Mucosa of descending colon (tissue), 3 donors: ENCODE measurements around the gene ZMIZ1. TPM values are rescaled to one million over a fixed set of nuclear protein-coding genes. Genes with fewer than 3 reads are reported as not detected.

Experiments
- ATAC-seq: fragments of 200-7000 bp; cut with Tn5 transposase; one replicate; pipeline ENCODE4 v1.9.1; 2020; ENCODE audit warnings: mild to moderate bottlenecking, moderate library complexity
- DNase-seq, 3 donors: peaks; one replicate each; pipeline ENCODE4 v3.0.0-alpha.2; 2020
- H3K36me3 ChIP-seq: fragments of 200-600 bp; one replicate; pipeline ENCODE4 v1.8.0; 2021; ENCODE audit warnings: low read depth, mild to moderate bottlenecking
- H3K4me1 ChIP-seq: fragments of 200-600 bp; one replicate; pipeline ENCODE4 v1.8.0; 2021; ENCODE audit warnings: low read depth, mild to moderate bottlenecking
- H3K4me3 ChIP-seq: fragments of 200-600 bp; one replicate; pipeline ENCODE4 v1.8.0; 2021; ENCODE audit warnings: mild to moderate bottlenecking
- H3K9me3 ChIP-seq: fragments of 200-600 bp; one replicate; pipeline ENCODE4 v1.8.0; 2021; ENCODE audit warnings: mild to moderate bottlenecking
- CTCF ChIP-seq: fragments of 200-600 bp; IDR thresholded peaks from one replicate; pipeline ENCODE4 v1.8.0; 2022; ENCODE audit warnings: antibody characterized with exemption, mild to moderate bottlenecking
- intact Hi-C, 2 donors: fragments of 100-400 bp; cut with DNase I in 1 of 2; cut with micrococcal nuclease in 1 of 2; formaldehyde crosslinking; loops; one replicate each; pipeline versions ENCODE4 v1.11.0 to v1.11.1; 2022; cut with DNase I, micrococcal nuclease
- total RNA-seq, 3 donors: library from RNA; stranded (reverse); fragmentation: NEBNext Ultra II Directional in 2 of 3; extraction: Animal tissue kit (Norgen Biotek cat#: 25700) in 2 of 3; gene quantifications; one replicate each; pipeline versions ENCODE4 v1.2.1 to v1.2.4, GENCODE V29; 2021 to 2023
- donor health status: DM: no; HTN: no; CAD: no; lungs with moderate emphysema.
- donor health status: DM: no; HTN: no; CAD: no.
- donor health status: DM: no; HTN: yes; CAD: no.

ZMIZ1 gene
- total RNA-seq, 3 donors from 2014 or later, result 61.4 to 103 (median 89.1) TPM

- H3K9me3 ChIP-seq, result no peaks in the 10 kb centered on the region
- ATAC-seq (no peak), DNase-seq (no peak)
- TF ChIP-seq CTCF, result no peak
- peaks cover 19% of the 10 kb centered on the region for H3K4me1 ChIP-seq
- no peaks in the 10 kb centered on the region for H3K36me3 ChIP-seq
- H3K4me3 ChIP-seq, result no peak overlapping the region
- intact Hi-C loops, result no loop called here
These were observed 109.4 kb downstream of the ZMIZ1 start for GRCh38 chr10:79178070-79178576.

GRCh38 chr10:79178614-79179163 is 109.9 kb downstream of the ZMIZ1 start:
- Histone ChIP-seq H3K36me3 (no peaks in the 10 kb centered on the region), H3K4me3 (no peak overlapping the region), H3K9me3 (no peaks in the 10 kb centered on the region), H3K4me1 (peaks cover 24% of the 10 kb centered on the region)
- no peak for ATAC-seq
- DNase-seq, result no peak
- no peak for TF ChIP-seq CTCF
- intact Hi-C loops, result no loop called here

GRCh38 chr10:79179164-79179956 is 110.6 kb downstream of the ZMIZ1 start:
- Histone ChIP-seq H3K4me3 (no peak overlapping the region), H3K36me3 (no peaks in the 10 kb centered on the region), H3K4me1 (peaks cover 31% of the 10 kb centered on the region), H3K9me3 (no peaks in the 10 kb centered on the region)
- intact Hi-C loops, result no loop called here
- no peak for TF ChIP-seq CTCF
- ATAC-seq (no peak), DNase-seq (no peak)

- no peaks in the 10 kb centered on the region for H3K36me3 ChIP-seq
- no peak for ATAC-seq
These were observed 111.2 kb downstream of the ZMIZ1 start for GRCh38 chr10:79179957-79180309.

More at GRCh38 chr10:79179957-79180309, 111.2 kb downstream of the ZMIZ1 start:
- Histone ChIP-seq H3K4me1 (peaks cover 36% of the 10 kb centered on the region), H3K4me3 (no peak overlapping the region), H3K9me3 (no peaks in the 10 kb centered on the region)
- TF ChIP-seq CTCF, result no peak
- DNase-seq, result no peak
- intact Hi-C loops, result no loop called here
